PC-9 (cell line): Measurements from ENCODE around the gene SLC1A7. TPM values are rescaled to one million over a fixed set of nuclear protein-coding genes. Genes with fewer than 3 reads are reported as not detected.

Source experiments
- BruUV-seq: library from RNA; stranded (reverse); fragments of 400-500 nt; replicated peaks from 2 replicates; lab custom pipeline; 2021; lab: Mats Ljungman, UMichigan
- CTCF ChIA-PET: fragments of 300-600 bp; sonication (Branson Sonifier 250); formaldehyde crosslinking; loops from one replicate; lab custom pipeline; 2022; ENCODE audit warnings: antibody characterized with exemption; lab: Charles Lee
- POLR2A ChIA-PET: fragments of 300-600 bp; sonication (Branson Sonifier 250); formaldehyde crosslinking; loops from one replicate; lab custom pipeline; 2022; ENCODE audit warnings: antibody characterized with exemption; ENCODE audit not compliant: unreplicated experiment; lab: Charles Lee
- DNase-seq, 2 experiments: peaks; one replicate each; pipeline versions ENCODE4 v3.0.0 to v3.0.0-alpha.2; 2015 to 2022; ENCODE audit warnings: mixed read lengths in 1 of 2
- H2AFZ ChIP-seq: fragments of 200-600 bp; sonication (generic); 2 replicates; pipeline ENCODE4 v1.8.1; 2017; ENCODE audit warnings: antibody characterized with exemption
- H3F3A ChIP-seq: fragments of 200-600 bp; sonication (generic); 2 replicates; pipeline ENCODE4 v1.8.1; 2017; ENCODE audit warnings: antibody characterized with exemption, mild to moderate bottlenecking, low read depth; ENCODE audit not compliant: insufficient read depth
- H3K27ac ChIP-seq: fragments of 200-600 bp; sonication (generic); 2 replicates; pipeline ENCODE4 v1.6.1; 2016; ENCODE audit warnings: mixed run types
- H3K27me3 ChIP-seq: fragments of 200-600 bp; sonication (generic); 2 replicates; pipeline ENCODE4 v1.6.1; 2016; ENCODE audit warnings: low read depth, mixed run types; ENCODE audit not compliant: insufficient read depth
- H3K36me3 ChIP-seq: fragments of 200-600 bp; sonication (generic); 2 replicates; pipeline ENCODE4 v1.6.1; 2016; ENCODE audit warnings: low read depth, mixed run types
- H3K4me1 ChIP-seq: fragments of 200-600 bp; sonication (generic); replicated peaks from 2 replicates; pipeline ENCODE4 v1.6.1; 2016; ENCODE audit warnings: mixed run types; ENCODE audit not compliant: insufficient read depth
- H3K4me2 ChIP-seq: fragments of 200-600 bp; sonication (generic); 2 replicates; pipeline ENCODE4 v1.6.1; 2017; ENCODE audit warnings: mixed run types
- H3K4me3 ChIP-seq: fragments of 200-600 bp; sonication (generic); 2 replicates; pipeline ENCODE4 v1.6.1; 2016; ENCODE audit warnings: mixed run types
- H3K79me2 ChIP-seq: fragments of 200-600 bp; sonication (generic); 2 replicates; pipeline ENCODE4 v1.6.1; 2017; ENCODE audit warnings: low read depth, mixed run types
- H3K9me2 ChIP-seq: fragments of 200-600 bp; sonication (generic); 2 replicates; pipeline ENCODE4 v1.8.1; 2017; ENCODE audit warnings: mild to moderate bottlenecking; ENCODE audit not compliant: insufficient read depth
- H3K9me3 ChIP-seq: fragments of 200-600 bp; sonication (generic); 2 replicates; pipeline ENCODE4 v1.8.1; 2016; ENCODE audit warnings: low read depth; ENCODE audit not compliant: insufficient read depth
- H4K20me1 ChIP-seq: fragments of 200-600 bp; sonication (generic); 2 replicates; pipeline ENCODE4 v1.8.1; 2017; ENCODE audit not compliant: insufficient read depth
- EZH2 ChIP-seq: fragments of 200-600 bp; sonication (generic); IDR thresholded peaks from 2 replicates; pipeline ENCODE4 v1.8.0; 2017; ENCODE audit warnings: antibody characterized with exemption, low read depth
- intact Hi-C: fragments of 100-400 bp; cut with micrococcal nuclease; formaldehyde crosslinking; loops from one replicate; pipeline ENCODE4 v1.10.0; 2022; ENCODE audit not compliant: unreplicated experiment
- total RNA-seq: library from RNA; stranded (reverse); gene quantifications from 2 replicates; pipeline ENCODE4 v1.2.3, GENCODE V29; 2021
- TF ChIP-seq, protein P1 (sequence below): fragments of 200-600 bp; sonication (generic); conservative IDR thresholded peaks from 2 replicates; pipeline ENCODE4 v1.6.1; 2017; ENCODE audit warnings: mixed run types, antibody characterized with exemption, mild to moderate bottlenecking, moderate library complexity

SLC1A7 gene
- total RNA-seq, 1 experiment from 2014 or later: not detected

DNA sequence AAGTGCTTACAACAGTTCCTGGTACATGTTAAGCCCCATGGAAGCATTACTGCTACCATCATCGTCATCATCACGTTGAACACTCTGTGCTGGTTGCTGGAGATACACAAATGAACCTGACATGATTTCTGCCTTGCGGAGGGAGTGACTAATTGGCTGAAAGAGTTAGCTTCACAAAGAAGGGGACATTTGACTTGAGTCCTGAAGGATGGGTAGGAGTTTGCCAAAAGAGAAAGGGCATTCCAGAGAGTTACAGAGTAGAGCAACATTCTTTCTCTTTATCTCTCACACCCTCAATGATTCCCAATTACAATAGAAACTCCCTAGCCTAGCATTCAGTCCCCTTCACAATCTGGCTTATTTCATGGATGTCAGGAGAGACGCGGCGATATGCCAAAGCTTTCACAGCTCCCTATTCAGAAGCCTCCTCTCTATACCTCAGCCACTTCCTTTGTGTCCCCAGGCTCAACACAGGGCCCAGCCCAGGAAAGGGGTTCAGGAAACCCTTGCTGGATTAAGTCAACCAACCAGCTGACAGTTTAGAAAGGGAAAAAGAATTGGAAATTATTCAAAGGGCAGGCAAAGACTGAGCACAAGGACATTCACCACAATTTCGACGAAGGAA is 38.0 kb downstream of the SLC1A7 start:
- H2AFZ ChIP-seq: no peak overlapping the region
- TF ChIP-seq, protein P1, sequence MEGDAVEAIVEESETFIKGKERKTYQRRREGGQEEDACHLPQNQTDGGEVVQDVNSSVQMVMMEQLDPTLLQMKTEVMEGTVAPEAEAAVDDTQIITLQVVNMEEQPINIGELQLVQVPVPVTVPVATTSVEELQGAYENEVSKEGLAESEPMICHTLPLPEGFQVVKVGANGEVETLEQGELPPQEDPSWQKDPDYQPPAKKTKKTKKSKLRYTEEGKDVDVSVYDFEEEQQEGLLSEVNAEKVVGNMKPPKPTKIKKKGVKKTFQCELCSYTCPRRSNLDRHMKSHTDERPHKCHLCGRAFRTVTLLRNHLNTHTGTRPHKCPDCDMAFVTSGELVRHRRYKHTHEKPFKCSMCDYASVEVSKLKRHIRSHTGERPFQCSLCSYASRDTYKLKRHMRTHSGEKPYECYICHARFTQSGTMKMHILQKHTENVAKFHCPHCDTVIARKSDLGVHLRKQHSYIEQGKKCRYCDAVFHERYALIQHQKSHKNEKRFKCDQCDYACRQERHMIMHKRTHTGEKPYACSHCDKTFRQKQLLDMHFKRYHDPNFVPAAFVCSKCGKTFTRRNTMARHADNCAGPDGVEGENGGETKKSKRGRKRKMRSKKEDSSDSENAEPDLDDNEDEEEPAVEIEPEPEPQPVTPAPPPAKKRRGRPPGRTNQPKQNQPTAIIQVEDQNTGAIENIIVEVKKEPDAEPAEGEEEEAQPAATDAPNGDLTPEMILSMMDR: no peak
- no peak for TF ChIP-seq EZH2
- peaks cover 39% of the 10 kb centered on the region for H3F3A ChIP-seq
- no TSS peak for BruUV-seq
- H3K4me2 ChIP-seq: no peak overlapping the region
- H3K79me2 ChIP-seq: no peaks in the 10 kb centered on the region
- H3K9me3 ChIP-seq: peaks cover 6% of the 10 kb centered on the region; the same call in 1 of the 2 replicates
- H3K9me2 ChIP-seq: no peaks in the 10 kb centered on the region
- peaks cover 20% of the 10 kb centered on the region for H3K4me1 ChIP-seq
- DNase-seq: no peak
- H4K20me1 ChIP-seq: no peaks in the 10 kb centered on the region
- intact Hi-C loops: no loop called here
- ChIA-PET CTCF (no interaction called here), POLR2A (no interaction called here)
- no peak overlapping the region for H3K27ac ChIP-seq
- no peak overlapping the region for H3K4me3 ChIP-seq
- H3K27me3 ChIP-seq: no peaks in the 10 kb centered on the region
- no peaks in the 10 kb centered on the region for H3K36me3 ChIP-seq

DNA sequence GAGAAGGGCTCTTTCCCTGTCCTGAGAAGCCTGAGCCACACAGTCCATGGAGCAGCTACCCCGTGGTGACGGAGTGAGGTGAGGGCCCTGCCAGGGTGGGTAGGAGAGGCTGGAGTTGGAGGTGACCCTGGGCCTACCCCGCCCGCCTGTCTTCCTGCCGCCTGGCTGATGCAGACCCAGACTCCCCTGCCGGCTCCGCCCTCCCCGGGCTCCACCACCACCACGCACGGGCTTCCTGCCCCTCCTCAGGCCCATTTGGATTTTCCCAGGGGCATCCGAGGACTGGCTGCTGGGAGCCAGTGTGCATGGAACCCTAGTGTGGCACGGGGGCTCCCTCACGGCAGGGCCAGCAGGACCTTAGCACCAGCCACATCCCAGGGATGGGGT is 47.9 kb downstream of the SLC1A7 start:
- CTCF ChIA-PET: no interaction called here
- no peaks in the 10 kb centered on the region; the same call in none of the 2 replicates for H3K9me3 ChIP-seq
- no peaks in the 10 kb centered on the region for H3K9me2 ChIP-seq
- no peaks in the 10 kb centered on the region for H3K36me3 ChIP-seq
- DNase-seq: no peak
- no peak overlapping the region for H3K4me3 ChIP-seq
- BruUV-seq: no TSS peak
- no peak overlapping the region for H3K27ac ChIP-seq
- no peaks in the 10 kb centered on the region for H4K20me1 ChIP-seq
- no peaks in the 10 kb centered on the region for H3K27me3 ChIP-seq
- peaks cover 9% of the 10 kb centered on the region; the same call in 1 of the 2 replicates for H3K4me1 ChIP-seq
- TF ChIP-seq, protein P1: no peak
- no peak for TF ChIP-seq EZH2
- H3F3A ChIP-seq: peaks cover 20% of the 10 kb centered on the region; the same call in 1 of the 2 replicates
- POLR2A ChIA-PET: no interaction called here
- no peak overlapping the region for H2AFZ ChIP-seq
- no peaks in the 10 kb centered on the region for H3K79me2 ChIP-seq
- intact Hi-C loops: no loop called here
- no peak overlapping the region for H3K4me2 ChIP-seq

DNA sequence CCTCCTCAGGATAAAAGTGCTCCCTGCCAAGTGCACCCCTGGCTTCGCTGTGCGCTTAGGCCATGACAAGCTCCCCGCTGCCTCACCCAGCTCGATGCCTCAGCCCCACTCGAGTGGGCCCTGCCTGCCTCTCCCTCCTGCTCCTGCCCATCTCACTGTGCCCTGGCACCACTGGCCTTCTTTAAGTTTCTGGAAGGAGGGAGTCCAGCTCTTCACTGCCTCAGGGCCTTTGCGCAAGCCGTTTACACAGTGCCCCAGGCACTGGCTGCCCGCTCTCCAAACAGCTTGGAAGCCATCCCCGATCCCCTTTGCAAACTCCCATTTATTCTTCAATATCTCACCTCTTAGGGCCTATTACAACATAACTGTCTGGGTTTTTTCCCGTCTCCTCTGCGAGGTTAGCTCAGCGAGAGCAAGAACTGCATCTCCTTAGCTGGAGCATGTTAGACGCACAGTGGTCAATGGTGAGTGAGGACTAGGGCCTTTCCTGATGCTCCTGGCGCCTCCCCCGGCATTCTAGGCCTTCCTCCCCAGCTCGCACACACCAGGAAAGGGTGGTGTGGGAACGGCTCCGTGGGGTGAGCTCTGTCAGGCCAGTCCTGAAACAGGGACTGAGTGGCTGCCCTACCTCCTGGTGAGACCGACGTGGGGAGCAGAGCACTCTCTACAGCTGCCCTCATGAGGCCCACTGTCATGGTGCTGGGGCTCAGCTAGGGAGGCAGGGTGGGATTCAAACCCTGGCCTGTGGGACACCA is 48.5 kb downstream of the SLC1A7 start:
- CTCF ChIA-PET: no interaction called here

More for the DNA sequence above, 48.5 kb downstream of the SLC1A7 start:
- Histone ChIP-seq H4K20me1 (no peaks in the 10 kb centered on the region), H3K79me2 (no peaks in the 10 kb centered on the region), H3K4me1 (peaks cover 9% of the 10 kb centered on the region; the same call in 1 of the 2 replicates), H3K36me3 (no peaks in the 10 kb centered on the region), H3K4me3 (no peak overlapping the region), H3K9me2 (no peaks in the 10 kb centered on the region), H3F3A (peaks cover 17% of the 10 kb centered on the region; the same call in 1 of the 2 replicates), H3K4me2 (no peak overlapping the region), H3K9me3 (no peaks in the 10 kb centered on the region; the same call in none of the 2 replicates), H3K27ac (no peak overlapping the region), H3K27me3 (no peaks in the 10 kb centered on the region), H2AFZ (no peak overlapping the region)
- no TSS peak for BruUV-seq
- POLR2A ChIA-PET: interaction anchor here (0.6 kb wide), 1 partner anchor 17 kb away, joined by 6 read pairs; no protein-coding TSS in a partner anchor
- intact Hi-C loops: no loop called here
- DNase-seq: no peak
- TF ChIP-seq, protein P1: no peak
- no peak for TF ChIP-seq EZH2
